GM18526 (cell line): ENCODE measurements around the gene GPR176.

Experiments used
- POLR2A ChIP-seq: IDR thresholded peaks from 3 replicates; pipeline ENCODE4 v1.6.1; 2011; ENCODE audit not compliant: insufficient read length; ENCODE audit errors: extremely low read depth

GPR176 gene

DNA sequence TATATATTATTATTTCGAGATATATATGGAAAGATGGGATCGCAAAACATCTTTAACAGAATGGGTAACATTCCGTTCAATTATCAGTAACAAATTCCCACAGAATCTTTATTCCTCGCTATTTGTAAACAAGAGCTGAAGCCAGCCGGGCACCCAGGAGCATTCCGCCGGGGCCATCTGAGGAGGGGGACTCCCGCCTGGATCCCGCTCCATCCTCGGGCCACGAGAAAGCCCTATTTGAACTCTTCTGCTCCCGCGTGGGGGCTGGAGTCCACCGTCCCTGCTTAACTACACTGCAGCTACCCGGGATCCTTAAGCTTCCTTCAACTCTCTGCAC lies 687 bp downstream of the GPR176 start:
- no peak for TF ChIP-seq POLR2A

DNA sequence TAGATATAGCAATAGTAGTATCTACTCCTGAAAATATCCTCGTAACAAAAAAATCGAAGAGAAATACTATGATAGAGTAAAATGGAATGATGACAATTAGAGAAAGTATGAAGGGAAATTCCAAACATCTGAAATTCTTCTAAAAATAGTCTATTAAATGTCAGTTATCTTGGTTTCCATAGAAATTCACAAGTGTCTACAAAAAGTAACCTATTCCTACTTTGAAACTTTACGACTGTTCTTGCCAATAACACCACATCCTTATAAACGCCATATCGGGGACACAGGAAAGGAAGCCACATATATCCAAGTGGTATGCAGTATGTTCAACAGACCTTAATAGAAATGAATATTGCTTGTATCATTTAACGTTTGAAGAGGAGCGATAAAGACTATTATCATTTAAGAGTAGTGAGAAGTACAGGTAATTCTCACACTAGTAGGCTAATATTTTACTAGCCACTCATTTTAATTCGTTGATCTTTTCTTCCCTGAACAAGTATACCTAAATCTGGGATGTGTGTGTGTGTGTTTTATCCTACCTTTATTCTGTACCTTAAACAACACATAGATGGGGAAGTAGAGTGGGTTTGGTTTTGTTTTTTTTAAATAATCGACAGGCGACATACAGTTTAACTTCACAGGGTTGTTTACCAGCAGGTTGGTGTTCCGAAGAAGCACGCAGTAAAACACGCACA lies 1.2 kb downstream of the GPR176 start:
- TF ChIP-seq POLR2A = no peak

DNA sequence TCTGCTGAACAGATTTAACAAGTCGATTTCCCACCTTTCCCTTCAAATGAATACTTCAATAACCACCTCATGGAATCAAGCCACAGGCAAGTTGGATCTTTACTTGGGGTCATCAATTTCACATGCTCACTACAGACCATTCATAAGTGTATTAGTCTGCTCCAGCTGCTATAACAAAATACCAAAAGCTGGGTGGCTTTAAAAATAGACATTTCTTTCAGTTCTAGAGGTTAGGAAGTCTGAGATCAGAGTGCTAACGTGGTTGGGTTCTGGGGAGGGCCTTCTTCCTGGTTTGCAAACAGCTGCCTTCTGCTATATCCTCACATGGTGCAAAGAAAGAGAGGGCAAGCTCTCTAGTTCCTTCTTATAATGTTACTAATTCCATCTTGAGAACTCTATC lies 5.1 kb downstream of the GPR176 start:
- TF ChIP-seq POLR2A = no peak

DNA sequence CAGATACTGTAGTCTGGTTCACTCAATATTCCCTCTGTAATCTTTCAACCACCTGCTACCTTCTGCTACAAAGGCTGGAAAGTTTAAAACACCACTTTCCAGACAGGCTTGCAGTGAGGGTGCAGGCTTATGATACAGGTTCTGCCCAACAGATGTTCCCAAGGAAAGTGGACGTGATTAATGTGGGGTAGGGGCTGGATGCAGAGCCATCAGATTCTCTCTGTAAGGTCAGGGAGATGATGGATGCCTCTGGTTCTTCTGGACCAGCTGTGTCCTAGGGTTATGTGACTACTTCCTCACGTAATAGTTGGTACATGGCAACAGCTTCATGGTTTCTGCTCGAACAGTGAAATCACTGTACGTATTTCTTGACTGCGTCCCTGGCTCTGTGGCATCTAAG lies 11.1 kb downstream of the GPR176 start:
- TF ChIP-seq POLR2A = no peak

- TF ChIP-seq POLR2A = no peak
Measured at GRCh38 chr15:39908186-39908585, 11.9 kb downstream of the GPR176 start.

DNA sequence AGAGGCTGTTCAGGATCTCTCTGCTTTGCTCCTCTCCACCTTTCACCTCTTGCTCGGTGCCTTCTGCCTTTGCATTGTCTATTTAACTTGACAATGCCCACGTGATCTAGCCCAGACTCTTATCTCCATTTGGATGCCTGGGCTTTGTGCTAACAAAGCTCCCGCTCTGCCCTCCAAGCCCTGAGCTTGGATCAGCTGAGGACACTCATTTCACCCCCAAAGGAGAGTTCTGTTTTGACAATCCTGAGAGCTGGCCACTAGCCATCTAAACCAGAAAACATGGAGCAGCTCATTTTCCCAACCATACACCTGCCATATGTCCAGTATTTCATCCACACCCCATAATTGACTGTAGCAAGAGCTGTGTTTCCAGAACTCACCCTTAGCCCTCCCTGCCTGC lies 12.8 kb downstream of the GPR176 start:
- no peak for TF ChIP-seq POLR2A

DNA sequence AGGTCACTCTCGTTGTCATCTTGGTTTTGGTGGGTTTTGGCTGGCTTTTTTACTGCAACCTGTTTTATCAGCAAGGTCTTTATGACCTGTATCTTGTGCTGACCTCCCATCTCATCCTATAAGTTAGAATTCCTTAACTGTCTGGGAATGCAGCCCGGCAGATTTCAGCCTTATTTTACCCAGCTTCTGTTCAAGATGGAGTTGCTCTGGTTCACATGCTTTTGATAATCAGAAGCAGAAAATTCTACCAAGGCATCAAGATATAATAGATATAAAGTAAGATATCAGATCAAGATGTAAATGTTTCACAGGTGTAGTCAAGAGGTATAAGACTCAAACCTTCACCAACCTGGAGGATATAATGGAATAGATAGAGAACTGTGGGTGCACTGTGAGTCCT lies 16.0 kb downstream of the GPR176 start:
- no peak for TF ChIP-seq POLR2A

DNA sequence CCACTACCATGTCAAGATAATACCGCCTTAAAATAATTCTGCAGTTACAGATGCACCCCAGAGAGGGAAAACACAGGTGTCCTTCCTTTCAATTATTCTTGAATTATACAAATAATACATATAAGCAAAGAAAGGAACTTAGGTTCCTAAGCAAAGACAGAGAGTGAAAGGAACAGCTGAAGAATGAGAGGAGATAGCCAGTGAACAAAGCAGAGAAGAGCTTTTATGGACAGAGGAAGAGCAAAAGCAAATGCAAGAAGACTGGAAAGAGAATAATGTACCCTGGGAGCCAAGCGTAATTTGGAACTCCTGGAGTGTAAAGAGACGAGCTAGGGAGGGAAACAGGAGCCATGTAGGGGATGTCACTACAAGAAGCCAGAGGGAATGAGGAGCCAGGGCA lies 21.7 kb downstream of the GPR176 start:
- no peak for TF ChIP-seq POLR2A

GRCh38 chr15:39896846-39897245 lies 23.2 kb downstream of the GPR176 start:
- no peak for TF ChIP-seq POLR2A

DNA sequence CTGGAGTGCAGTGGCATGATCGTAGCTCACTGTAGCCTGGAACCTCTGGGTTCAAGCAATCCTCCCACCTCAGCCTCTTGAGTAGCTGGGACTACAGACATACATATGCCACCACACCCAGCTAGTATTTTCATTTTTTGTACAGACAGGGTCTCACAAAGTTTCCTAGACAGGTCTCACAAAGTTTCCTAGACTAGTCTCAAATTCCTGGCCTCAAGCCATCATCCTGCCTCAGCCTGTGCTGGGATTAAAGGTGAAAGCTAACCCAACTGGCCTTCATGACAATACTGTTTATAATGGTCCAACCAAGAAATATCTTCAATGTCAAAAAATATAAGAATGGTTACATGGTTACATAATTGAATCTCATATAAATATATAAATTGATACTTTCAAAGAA lies 24.0 kb downstream of the GPR176 start:
- no peak for TF ChIP-seq POLR2A

DNA sequence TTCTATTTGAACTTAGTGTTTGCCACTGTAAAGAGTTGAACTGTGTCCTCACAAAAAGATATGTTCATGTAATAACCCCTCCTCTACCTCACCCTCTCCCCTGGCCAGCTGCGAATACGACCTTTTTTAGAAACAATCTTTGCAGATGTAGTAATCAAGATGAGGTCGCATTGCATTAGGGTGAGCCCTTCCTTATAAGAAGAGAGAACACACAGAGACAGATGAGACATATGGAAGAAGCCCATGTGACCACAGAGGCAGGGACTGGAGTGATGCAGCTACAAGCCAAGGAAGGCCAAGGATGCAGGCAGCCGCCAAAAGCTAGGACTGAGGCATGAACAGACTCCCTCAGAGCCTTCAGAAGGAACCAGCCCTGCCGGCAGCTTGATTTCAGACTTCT lies 27.6 kb downstream of the GPR176 start:
- TF ChIP-seq POLR2A = no peak

- no peak for TF ChIP-seq POLR2A
Measured at GRCh38 chr15:39890621-39891020, 29.4 kb downstream of the GPR176 start.

DNA sequence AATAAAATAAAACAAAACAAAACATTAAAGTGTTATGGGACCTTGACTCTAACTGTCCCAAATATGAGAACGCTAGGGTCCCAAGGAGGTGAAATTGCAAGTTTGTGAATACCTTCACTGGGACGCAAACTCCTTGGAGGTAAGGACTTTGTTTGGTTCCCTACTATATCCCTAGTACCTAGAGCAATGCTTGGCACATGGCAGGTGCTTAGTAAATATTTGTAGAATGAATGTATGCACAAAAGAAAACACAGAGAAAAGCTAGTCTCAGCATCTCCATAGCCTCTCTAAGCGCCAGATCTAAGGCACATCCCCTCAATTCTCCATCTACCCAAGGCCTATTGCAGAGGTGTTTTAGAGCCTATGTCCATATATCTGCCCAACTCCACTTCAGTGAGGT lies 30.5 kb downstream of the GPR176 start:
- no peak for TF ChIP-seq POLR2A

- no peak for TF ChIP-seq POLR2A
Measured at GRCh38 chr15:39888809-39889208, 31.3 kb downstream of the GPR176 start.

GRCh38 chr15:39888243-39888642 lies 31.8 kb downstream of the GPR176 start:
- TF ChIP-seq POLR2A = no peak

DNA sequence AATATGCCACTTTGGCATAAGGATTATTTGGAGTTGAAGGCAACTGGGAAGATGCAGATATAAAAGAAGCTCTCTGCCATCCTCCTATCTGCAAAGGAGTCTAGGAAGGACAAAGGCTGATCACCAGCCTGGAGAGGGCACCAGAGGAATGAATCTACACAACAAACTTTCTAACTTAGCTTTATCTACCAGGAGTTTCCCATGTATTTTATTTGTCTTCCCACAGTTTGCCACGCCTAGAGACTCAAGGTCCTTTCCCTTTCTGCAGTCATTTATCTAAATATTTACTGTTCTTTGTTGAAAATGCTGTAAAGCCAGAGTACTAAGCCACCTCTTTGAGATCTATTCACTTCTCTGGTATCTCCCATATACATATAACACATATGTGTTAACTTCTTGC lies 32.2 kb downstream of the GPR176 start:
- no peak for TF ChIP-seq POLR2A

DNA sequence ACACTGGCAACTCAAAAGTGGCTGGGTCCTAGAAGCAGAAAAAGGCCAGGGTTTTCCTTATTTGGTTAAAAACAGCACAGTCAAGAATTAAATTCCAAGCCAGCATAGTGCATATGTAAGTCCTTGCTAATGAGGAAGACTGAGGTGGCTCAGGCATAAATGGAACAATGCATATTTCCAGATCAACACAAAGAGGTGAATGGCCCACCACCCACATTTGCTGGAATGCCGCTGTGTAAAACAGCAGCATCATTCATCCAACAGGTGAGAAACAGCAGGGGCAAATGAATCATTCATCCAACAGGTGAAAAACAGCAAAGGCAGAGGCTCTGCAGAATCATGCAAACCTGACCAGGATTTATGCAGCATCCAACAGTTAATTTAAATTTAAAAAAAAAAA lies 32.9 kb downstream of the GPR176 start:
- TF ChIP-seq POLR2A = no peak

- no peak for TF ChIP-seq POLR2A
Measured at GRCh38 chr15:39886418-39886817, 33.6 kb downstream of the GPR176 start.

DNA sequence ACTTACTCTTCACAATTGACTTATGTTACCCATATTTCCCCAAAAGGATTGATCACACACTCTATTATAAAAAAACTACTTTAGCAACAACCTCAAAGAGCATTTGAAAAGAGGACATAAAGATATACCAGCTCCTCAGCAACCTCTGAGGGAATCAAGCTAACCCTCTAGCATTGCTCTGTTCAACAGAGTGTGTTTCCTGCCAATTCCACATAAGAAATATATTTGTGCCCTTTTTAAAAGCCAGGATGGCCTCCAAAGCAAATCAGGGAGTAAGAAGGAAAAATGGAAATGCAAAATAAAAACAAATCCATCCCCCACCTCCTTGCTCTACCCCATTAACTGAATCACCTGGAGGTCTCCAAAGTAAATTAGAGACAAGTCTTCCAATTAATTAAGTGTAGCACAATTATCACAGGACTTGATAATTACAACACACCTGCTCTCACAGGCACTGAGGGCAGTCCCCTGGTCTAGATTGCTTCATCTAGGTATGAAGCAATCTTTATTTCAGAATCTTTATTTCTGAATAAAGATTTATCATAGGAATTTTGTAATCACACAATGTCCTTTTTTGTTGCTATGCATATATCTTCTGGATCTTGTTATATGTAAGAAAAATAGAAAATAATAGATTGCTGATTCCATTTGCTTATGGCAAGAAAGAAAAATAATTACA lies 34.8 kb downstream of the GPR176 start:
- TF ChIP-seq POLR2A = no peak
